Measurements from ENCODE around the gene ENHO. TPM values are rescaled to one million over a fixed set of nuclear protein-coding genes. Genes with fewer than 3 reads are reported as not detected.

ENHO gene
- polyA plus RNA-seq (2013, experiment 1 of 2; ENCODE audit: insufficient read length), result 0.31 TPM
- not detected for polyA plus RNA-seq (2013, experiment 2 of 2; ENCODE audit: insufficient read length)

- peak; percentile 85 for DNase-seq
Observed at GRCh38 chr9:34522971-34523797, at the start of gene ENHO. Gene ENHO (minus strand): TSS chr9:34522990. CDS start chr9:34521695, 1,295 bp downstream.

DNA sequence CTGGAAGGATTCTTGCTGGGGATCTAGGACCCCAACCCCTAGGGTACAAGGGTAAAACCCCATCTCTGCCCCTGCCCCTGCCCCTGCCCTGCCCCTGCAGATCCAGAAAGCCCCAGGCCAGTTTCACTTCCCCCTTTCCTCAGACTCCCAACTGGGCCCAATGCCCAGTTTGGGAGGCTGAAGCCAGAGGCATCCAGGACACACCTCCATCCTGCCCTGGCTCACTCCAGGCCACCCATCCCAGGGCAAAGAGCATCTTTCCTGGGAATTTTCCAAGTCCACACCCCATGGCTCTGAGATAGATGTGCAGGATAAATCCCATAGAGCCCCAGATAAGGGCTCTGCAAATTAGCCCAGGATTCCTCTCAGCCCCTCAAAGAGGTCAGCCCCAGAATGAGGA lies 49.3 kb upstream of the ENHO start:
- no peak for DNase-seq

DNA sequence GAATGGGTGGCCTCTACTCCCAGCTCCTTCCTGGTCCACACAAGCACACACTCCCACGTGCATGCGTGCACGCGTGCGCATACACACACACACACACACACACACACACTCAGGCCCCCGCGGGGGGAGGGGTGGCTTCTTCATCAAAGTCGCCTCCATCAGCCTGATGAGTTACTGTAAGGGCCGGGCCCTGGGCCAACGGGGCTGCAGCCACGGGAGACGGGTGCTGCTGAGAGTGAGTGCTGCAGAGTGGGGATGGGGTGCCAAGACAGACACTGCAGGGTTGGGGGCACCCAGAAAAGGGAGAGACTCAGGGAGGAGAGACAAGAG lies 48.7 kb upstream of the ENHO start:
- DNase-seq, result peak; percentile 31

DNA sequence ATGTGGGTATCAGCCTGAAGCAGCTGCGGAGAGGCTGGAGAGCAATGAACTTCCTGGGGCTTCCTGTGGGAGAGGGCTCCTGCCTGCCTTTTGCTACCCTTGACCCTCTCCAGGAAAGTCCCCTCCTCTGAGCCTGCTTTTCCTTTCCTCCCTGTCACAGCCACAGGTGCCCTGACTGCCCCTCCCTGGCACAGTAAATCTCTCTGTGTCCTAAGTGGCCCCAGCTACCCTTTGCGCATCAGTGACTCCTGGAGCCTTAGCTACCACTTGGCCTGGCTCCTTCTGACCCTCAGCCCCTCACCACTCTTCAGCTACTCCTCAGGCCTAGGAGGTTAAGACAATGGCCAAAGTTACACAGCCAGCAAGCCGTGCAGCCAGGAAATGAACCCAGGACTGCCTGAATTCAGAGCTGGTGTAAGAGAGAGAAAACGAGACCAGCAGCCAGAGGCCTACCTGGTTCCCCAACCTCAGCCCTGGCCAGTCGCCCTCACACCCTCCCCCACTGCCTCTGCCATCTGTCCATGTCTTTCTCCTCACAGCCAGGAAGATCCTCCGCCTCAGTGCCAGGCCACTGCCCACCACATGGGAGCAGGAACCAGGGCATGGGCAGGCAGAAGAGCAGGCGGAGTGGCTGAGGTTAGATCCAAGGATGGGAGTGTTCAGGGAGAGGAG lies 48.2 kb upstream of the ENHO start:
- no peak for DNase-seq

- no peak for DNase-seq
Observed at GRCh38 chr9:34570376-34570775, 47.6 kb upstream of the ENHO start.

- DNase-seq, result no peak
Observed at GRCh38 chr9:34568774-34569173, 46.0 kb upstream of the ENHO start.

GRCh38 chr9:34568133-34568532 lies 45.3 kb upstream of the ENHO start:
- no peak for DNase-seq

DNA sequence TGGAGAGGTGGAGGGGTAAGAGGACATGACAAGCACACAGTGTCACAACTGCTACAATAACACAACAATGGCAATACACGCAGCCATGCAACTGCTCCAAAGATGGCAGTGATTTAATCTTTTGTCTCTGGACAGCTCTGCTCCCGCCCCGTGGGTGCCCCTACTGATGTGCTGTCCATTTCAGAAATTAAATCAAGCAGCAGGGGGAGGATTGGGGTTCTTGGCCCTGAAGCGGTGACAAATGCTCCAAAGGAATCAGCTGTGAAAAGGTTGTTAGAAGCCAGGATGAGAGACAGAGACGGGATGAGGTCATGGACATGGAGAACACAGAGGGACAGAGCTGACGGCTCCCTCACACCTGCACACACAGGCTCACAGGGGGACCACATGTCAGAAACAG lies 44.2 kb upstream of the ENHO start:
- DNase-seq, result no peak

DNA sequence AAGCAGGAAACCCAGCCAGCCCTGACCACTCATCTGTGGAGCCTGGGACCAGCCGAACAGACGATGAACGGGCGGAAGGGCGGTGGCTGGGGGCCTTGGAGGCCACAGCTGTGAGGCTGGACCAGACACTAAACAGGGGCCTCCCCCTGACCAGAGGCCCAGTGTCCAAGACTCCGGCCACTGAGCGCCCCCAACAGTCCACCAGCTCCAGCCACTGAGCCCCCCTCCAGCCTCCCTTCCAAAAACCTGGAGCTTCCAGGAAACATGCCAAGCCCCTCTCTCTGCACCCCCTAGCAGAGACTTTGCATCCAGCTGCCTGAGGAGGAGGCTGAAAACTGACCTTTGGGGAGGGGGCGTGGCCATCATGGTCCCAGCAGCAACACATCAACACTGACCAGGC lies 43.5 kb upstream of the ENHO start:
- DNase-seq, result no peak

- no peak for DNase-seq
Observed at GRCh38 chr9:34565856-34566255, 43.1 kb upstream of the ENHO start.

GRCh38 chr9:34564617-34565016 lies 41.8 kb upstream of the ENHO start:
- no peak for DNase-seq

DNA sequence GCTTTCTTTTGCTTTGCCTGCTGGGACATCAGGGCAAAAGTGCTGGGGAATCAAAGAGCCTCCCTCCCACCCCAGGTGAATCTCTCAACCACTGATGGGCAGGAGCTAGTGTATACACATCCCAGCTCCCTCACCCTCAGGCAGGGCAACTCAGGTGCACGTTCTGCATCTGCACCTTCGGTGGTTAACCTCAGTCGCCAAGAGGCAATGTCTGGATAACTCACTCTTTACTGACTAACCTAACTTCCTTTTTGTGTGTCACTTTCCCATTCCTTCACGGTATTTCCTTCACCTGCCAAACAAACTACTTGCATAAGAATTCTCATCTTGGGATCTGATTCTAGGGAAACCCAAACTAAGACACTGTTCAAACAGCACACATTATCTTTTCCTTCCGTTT lies 40.5 kb upstream of the ENHO start:
- DNase-seq, result no peak

- DNase-seq, result no peak
Observed at GRCh38 chr9:34562135-34562745, 39.5 kb upstream of the ENHO start.

- no peak for DNase-seq
Observed at GRCh38 chr9:34560599-34561214, 37.9 kb upstream of the ENHO start.

GRCh38 chr9:34559624-34560455 lies 37.0 kb upstream of the ENHO start:
- peak; percentile 50 for DNase-seq

GRCh38 chr9:34558919-34559623 lies 36.3 kb upstream of the ENHO start:
- DNase-seq, result no peak

DNA sequence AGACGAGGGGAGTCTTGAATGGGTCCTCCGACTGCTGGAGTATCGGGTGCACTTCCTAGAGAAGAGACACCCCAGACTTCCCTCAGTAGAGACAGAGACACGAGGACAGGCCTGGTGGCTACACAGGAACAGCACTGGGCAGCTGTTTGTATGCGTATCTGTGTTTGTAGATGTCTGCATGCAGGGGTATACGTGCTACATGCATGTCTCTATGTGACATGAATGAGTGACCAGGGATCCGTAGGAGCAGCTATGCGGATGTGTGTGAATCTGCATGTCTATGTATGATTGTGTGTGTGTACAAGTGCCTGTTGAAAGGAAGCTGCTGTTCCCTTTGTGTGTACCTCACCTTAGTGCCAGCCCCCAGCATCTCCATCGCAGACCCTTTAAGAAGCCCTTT lies 35.6 kb upstream of the ENHO start:
- DNase-seq, result no peak

DNA sequence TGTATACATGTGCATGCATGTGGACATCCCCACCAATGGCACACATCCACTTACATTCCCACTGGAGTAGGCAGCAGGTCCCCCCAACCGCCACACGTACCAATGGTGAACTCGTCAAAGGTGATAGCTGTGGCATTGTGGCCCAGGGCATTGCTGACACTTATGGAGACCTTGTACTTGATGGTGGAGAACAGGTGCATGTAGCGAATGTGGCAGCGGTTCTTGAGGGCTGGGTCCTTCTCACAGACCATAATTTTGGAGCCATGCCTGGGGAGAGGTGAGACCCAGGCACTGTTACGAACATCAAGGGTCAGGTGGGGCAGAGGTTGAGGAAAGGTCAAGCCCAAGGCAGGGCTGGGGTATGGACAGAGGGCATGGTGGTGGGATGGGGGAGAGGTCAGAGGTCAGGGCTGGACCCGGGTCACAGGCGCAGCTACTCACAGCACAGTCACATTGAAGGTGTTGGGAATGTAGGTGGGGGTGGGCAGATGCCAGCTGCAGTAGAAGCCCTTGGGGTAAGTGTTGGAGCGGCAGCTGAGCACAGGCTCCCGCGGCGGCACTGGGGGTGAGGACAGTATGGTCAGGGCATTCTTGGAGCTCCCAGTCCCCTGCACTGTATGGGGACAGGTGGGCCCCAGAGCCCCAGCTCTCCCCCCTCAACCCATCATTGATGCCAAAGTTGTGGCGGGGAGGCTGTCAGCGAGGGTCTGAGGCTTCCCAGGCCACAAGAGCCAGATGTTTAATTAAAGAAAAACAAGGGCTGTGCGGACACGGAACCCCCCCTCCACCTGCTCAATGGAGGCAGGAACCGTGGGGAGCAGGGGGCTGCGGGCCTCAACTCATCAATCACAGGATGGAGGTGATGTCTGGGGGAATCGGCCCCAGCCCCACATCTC lies 34.9 kb upstream of the ENHO start:
- DNase-seq, result no peak

DNA sequence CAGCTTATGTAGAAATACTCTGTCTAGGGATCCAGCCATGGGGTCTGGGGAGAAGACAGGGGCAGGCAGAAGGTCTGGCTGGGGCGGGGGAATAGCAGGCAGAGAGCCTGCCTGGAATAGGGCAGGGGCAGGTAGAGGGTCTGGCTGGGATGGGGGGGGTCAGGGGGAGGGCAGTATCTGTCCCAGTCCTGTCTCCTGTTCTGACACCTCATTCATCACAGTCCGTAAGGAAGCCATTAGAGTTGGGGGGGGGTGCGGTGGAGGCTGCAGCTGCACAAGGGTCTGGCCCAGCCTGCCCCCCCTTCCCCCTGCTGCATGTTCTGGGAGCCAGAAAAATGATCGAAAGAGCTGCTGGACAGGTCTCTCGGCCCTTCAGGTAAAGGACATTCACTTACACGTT lies 34.2 kb upstream of the ENHO start:
- no peak for DNase-seq

DNA sequence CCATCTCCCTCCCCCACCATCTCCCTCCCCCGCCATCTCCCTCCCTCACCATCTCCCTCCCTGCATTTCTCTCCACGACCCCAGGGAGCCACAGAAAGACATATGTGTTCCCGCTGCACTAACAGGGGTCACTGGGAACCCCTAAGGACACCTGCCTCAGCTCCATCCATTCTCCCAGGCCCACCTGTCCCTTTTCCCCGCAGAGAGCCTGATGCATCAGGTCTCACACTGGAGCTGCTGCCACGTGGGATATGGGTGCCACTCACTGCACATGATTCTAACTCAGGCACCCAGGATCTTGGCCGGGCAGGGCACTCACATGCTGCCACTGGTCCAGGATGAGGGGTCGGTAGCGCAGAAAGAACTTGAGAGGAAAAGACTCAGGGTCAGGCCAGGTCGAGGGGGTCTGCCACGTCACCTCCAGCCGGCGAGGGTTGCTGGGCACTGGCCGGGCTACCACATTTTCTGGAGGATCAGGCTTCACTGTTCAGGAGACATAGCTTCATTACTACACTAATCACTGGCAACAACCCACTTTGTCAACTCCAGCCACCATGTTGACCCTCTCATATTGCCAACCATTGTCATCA lies 33.2 kb upstream of the ENHO start:
- DNase-seq, result no peak
